GM21526 (cell line): Measurements from ENCODE around the gene DOK3.
"Not testable (repeated sequence)": the region's sequence is repeated elsewhere in the genome, so short reads cannot be mapped to it uniquely, and the experiment has no call there.

Experiments used
- ATAC-seq: cut with Tn5 transposase; IDR thresholded peaks from one replicate; pipeline ENCODE4 v1.9.1; 2021; ENCODE audit warnings: moderate library complexity; ENCODE audit not compliant: unreplicated experiment, low FRiP score

Gene DOK3

DNA sequence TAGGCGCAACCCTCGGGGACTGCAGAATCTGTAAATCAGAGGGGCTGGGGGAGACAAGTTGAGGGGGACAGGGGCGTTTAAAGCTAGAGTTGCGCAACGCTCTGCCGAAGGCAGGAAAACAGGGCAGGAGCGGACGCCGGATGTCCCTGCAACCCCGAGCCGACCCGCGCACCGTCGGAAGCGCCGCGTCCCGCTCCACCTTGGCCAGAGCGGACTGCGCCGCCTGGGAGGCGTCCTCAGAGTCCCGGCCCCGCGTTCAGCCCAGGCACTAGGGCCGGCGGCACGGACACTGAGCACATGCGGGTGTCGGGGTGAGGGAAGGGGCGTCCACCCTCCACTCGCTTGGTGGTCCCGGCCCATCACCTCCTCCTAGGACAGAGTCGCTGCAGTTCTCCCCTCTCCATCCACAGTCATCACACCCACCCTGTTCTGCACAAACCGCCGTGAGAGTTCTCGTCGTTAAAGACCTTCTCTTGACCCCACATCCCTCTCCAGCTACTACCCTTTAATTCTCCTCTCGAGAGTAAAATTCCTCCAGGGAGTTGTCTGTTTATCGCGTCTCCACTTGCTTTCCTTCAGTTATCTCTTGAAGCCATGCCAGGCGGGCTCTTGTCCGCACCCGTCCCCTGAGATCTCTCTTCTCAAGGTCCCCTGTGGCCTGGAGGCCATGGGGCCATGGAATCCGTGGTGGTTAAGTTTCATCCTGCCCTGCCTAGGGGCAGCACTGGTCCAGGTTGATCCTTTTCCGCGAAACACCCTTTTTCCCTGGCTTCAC lies 11.4 kb downstream of the DOK3 start:
- ATAC-seq, result no peak

- peak; percentile 65 for ATAC-seq
Observed at GRCh38 chr5:177497292-177498012, 12.2 kb downstream of the DOK3 start, which contains the start of gene PDLIM7. Gene PDLIM7, minus strand, starts transcription at chr5:177497604. Its CDS starts 1,092 bp downstream, at chr5:177496512.

DNA sequence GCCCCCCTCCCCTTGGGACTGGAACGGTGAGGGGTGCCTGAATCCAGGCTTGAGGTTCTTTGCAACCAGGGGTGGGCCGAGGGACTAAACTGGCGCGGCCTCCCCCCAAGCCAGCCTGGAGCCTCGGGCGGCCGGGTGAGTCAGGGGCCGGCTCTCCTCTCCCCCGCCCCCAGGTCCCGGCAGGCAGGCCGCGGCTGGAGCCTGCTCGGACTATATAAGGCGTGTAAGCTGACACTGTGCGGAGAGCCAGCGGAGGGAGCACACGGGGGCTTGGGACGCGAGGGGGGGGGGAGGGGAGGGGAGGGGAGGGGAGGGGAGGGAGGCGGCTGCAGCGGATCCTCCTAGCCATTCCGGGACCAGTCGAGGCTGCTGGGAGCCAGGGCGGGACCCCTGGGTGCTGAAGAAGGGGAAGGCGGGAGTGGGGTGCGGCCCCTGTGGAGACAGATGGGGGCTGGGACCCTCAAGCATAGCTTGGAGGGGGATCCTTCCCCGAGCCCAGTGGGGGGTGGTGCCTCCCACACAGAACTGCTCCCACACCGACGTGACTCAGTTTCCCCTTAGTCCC lies 12.8 kb downstream of the DOK3 start:
- no peak for ATAC-seq

GRCh38 chr5:177496070-177496726 lies 13.4 kb downstream of the DOK3 start:
- no peak for ATAC-seq

- ATAC-seq, result no peak
Observed at GRCh38 chr5:177495243-177496060, 14.2 kb downstream of the DOK3 start.

- ATAC-seq, result no peak
Observed at GRCh38 chr5:177494346-177495195, 15.1 kb downstream of the DOK3 start.

- no peak for ATAC-seq
Observed at GRCh38 chr5:177493795-177494345, 15.8 kb downstream of the DOK3 start.

- ATAC-seq, result no peak
Observed at GRCh38 chr5:177492841-177493240, 16.8 kb downstream of the DOK3 start.

DNA sequence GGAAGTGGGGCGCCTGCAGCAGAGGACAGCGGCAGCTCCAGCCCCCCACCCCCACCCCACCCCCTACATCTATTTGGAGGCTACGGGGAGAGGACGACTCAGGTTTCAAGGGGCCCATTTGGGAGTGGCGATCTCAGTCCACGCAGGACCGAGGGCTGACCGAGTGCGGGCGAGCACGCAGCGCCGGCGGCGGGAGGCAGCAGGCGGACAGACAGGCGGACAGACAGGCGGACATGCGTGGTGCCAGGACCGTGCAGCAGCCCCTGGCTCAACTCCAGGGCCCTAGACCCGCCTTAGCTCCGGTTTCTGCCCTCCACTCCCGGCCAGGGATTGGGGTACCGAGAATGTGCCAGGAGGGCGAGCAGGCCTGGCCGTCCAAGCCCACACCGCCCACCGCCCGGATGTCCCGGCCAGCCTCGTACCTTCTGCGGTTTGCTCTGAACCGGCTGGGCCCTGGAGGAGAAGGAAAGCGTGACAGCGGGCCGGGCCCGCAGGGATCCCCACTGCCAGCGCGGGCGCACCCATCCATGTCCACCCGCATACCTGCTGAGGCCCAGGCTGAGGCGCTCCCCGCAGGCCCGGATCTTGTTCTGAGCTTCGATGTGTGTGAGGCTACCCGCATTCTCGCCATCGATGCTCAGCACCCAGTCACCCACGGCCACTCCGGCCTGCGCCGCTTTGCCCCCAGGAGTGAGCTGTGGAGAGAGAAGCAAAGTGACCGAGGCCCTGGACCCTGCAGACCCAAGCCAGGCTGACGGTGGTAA lies 17.5 kb downstream of the DOK3 start:
- no peak for ATAC-seq

DNA sequence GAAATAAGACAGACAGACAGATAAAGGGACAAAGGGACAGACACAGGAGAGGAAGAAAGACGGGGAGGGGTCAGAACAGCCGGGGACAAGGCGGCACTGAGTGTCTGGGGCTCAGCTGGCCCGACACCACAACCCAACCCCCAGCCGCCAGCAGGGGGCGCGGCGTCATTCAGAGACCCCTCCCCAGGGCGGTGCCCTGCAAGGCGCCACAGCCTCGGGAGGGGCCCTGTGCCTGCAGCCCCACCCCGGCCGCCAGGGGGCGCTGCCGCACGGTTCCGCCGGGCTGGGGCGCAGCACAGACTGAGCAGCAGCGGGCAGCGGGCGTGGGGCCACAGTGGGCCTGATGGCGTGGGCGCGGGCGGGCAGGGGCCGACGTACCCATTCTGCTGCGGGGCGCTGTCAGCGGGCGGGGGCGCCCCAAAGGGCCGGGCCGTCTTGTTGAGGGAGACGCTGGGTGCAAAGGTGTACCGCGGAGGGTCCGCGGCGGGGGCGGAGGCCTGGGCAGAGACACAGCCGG lies 18.1 kb downstream of the DOK3 start:
- ATAC-seq, result no peak

- ATAC-seq, result no peak
Observed at GRCh38 chr5:177490992-177491391, 18.6 kb downstream of the DOK3 start.

DNA sequence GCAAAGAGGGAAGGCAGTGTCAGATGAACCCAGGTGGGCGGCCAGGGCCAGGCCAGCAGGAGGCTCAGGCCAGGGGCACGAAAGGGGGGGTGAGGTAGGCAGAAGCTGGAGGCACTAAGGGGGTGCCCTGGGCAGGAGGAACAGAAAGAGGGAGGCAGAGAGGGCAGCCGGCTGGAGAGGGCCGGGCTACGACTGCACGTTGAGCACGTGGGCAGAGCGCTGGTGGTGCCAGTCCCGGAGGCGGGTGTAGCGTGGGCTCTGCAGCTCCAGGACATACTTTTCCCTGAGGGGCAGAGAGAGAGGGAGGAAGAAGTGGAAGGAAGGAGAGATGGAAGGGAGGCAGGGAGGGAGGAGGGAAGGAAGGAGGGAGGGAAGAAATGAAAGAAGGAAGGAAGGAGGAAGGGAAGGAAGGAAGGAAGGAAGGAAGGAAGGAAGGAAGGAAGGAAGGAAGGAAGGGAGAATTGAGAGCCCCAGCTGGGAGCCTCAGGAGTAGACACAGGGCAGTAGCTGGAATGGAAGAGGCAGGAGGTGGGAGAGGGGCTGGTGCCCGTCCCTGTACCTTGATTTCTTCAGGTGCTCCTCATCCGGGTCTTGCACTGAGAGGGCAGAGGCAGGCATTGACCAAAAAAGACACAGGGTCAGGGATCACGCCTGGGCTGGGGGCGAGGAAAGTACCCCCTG lies 19.2 kb downstream of the DOK3 start:
- no peak for ATAC-seq

GRCh38 chr5:177489119-177489716 lies 20.4 kb downstream of the DOK3 start:
- no peak for ATAC-seq

- ATAC-seq, result no peak
Observed at GRCh38 chr5:177487975-177488374, 21.7 kb downstream of the DOK3 start.

GRCh38 chr5:177487144-177487543 lies 22.5 kb downstream of the DOK3 start:
- ATAC-seq, result no peak

- no peak for ATAC-seq
Observed at GRCh38 chr5:177486256-177486655, 23.4 kb downstream of the DOK3 start.

- ATAC-seq, result not testable (repeated sequence)
Observed at GRCh38 chr5:177485753-177486152, 23.9 kb downstream of the DOK3 start.
